Endothelial cell of umbilical vein (primary cell): Measurements from ENCODE around the gene CTNND2. TPM values are rescaled to one million over a fixed set of nuclear protein-coding genes. Genes with fewer than 3 reads are reported as not detected.

Experiments
- BruUV-seq: library from RNA; stranded (reverse); fragments of 400-500 nt; replicated peaks from 2 replicates; lab custom pipeline; 2021; lab: Mats Ljungman, UMichigan
- CTCF ChIA-PET: fragments of 300-600, 350-600 bp; sonication (Branson Sonifier 250); formaldehyde crosslinking; loops from one replicate; lab custom pipeline; 2021; ENCODE audit warnings: antibody characterized with exemption, inconsistent platforms; lab: Charles Lee
- POLR2A ChIA-PET: fragments of 300-600, 350-600 bp; sonication (Branson Sonifier 250); formaldehyde crosslinking; loops from one replicate; lab custom pipeline; 2021; ENCODE audit warnings: antibody characterized with exemption, inconsistent platforms; lab: Charles Lee
- DNase-seq: peaks from one replicate; pipeline ENCODE4 v3.0.0-alpha.2; 2011; ENCODE audit warnings: low read depth, low spot score
- FAIRE-seq: peaks from 2 replicates; lab custom pipeline; 2011; peaks lifted over from hg19 to GRCh38; lab: Jason Lieb, UNC
- H2AFZ ChIP-seq: 2 replicates; pipeline ENCODE4 v1.6.0; 2012; ENCODE audit warnings: low read depth, low read length, control low read depth, inconsistent platforms
- H3K27ac ChIP-seq: 2 replicates; pipeline ENCODE4 v1.5.1; 2011; ENCODE audit warnings: low read depth, mild to moderate bottlenecking, control low read depth, low read length, moderate library complexity; ENCODE audit not compliant: insufficient read depth
- H3K27me3 ChIP-seq, 2 experiments: 2 replicates each; pipeline versions ENCODE4 v1.6.0 to v1.6.1; 2011; ENCODE audit warnings: low read length in 2 of 2, mixed read lengths in 1 of 2; ENCODE audit not compliant: control insufficient read depth in 2 of 2, insufficient read depth in 2 of 2
- H3K36me3 ChIP-seq, 2 experiments: 2 replicates in 1 of 2; 3 replicates in 1 of 2; pipeline ENCODE4 v1.5.1; 2011; ENCODE audit warnings: low read length in 2 of 2, mild to moderate bottlenecking in 1 of 2, moderate library complexity in 1 of 2; ENCODE audit not compliant: control insufficient read depth in 2 of 2, insufficient read depth in 2 of 2; ENCODE audit errors: extremely low read depth in 1 of 2
- H3K4me1 ChIP-seq: 3 replicates; pipeline ENCODE4 v1.5.1; 2011; ENCODE audit warnings: mild to moderate bottlenecking, low read length; ENCODE audit not compliant: control insufficient read depth, insufficient read depth; ENCODE audit errors: extremely low read depth
- H3K4me2 ChIP-seq: 2 replicates; pipeline ENCODE4 v1.6.1; 2011; ENCODE audit warnings: low read length, control low read depth, mixed read lengths; ENCODE audit not compliant: insufficient read depth
- H3K4me3 ChIP-seq, 3 experiments: fragments of 200-600 bp in 1 of 3; sonication (generic), shearing (Covaris generic) in 1 of 3; replicated peaks in 1 of 3; 2 replicates each; pipeline ENCODE4 v1.5.1; 2011 to 2016; ENCODE audit warnings: control low read depth in 3 of 3, low read length in 3 of 3, mild to moderate bottlenecking in 2 of 3, inconsistent platforms in 1 of 3, low read depth in 1 of 3, moderate library complexity in 1 of 3; ENCODE audit not compliant: insufficient read depth in 1 of 3
- H3K79me2 ChIP-seq: 2 replicates; pipeline ENCODE4 v1.6.0; 2012; ENCODE audit warnings: low read length, inconsistent platforms; ENCODE audit not compliant: control insufficient read depth, insufficient read depth
- H3K9ac ChIP-seq: replicated peaks from 2 replicates; pipeline ENCODE3; 2011; ENCODE audit warnings: low read length, control low read depth; ENCODE audit not compliant: insufficient read depth; ENCODE audit errors: extremely low read depth
- H3K9me1 ChIP-seq: replicated peaks from 3 replicates; pipeline ENCODE4 v1.6.0; 2011; ENCODE audit warnings: mild to moderate bottlenecking, low read length; ENCODE audit not compliant: control insufficient read depth, insufficient read depth; ENCODE audit errors: extremely low read depth
- H3K9me3 ChIP-seq: replicated peaks from 2 replicates; pipeline ENCODE4 v1.5.1; 2012; ENCODE audit warnings: low read length, inconsistent platforms; ENCODE audit not compliant: control insufficient read depth, insufficient read depth
- H4K20me1 ChIP-seq: replicated peaks from 2 replicates; pipeline ENCODE3; 2011; ENCODE audit warnings: mild to moderate bottlenecking, low read length; ENCODE audit not compliant: control insufficient read depth, insufficient read depth; ENCODE audit errors: extremely low read depth
- CTCF ChIP-seq, 2 donors: IDR thresholded peaks; 1 replicate in 1 of 2; 2 replicates in 1 of 2; pipeline ENCODE4 v1.5.1; 2011; ENCODE audit warnings: low read length in 2 of 2, mild to moderate bottlenecking in 2 of 2, moderate library complexity in 2 of 2, control low read depth in 1 of 2, inconsistent platforms in 1 of 2, low read depth in 1 of 2; ENCODE audit not compliant: insufficient read depth in 1 of 2; ENCODE audit errors: extremely low read depth in 1 of 2
- EZH2 ChIP-seq: IDR thresholded peaks from 2 replicates; pipeline ENCODE4 v1.6.1; 2012; ENCODE audit warnings: borderline replicate concordance, low read depth, mild to moderate bottlenecking, moderate library complexity, low read length, inconsistent platforms; ENCODE audit not compliant: severe bottlenecking
- FOS ChIP-seq: IDR thresholded peaks from 2 replicates; pipeline ENCODE4 v1.6.1; 2011; ENCODE audit warnings: mild to moderate bottlenecking, low read length, moderate library complexity, borderline replicate concordance; ENCODE audit not compliant: insufficient read depth
- GATA2 ChIP-seq: IDR thresholded peaks from 2 replicates; pipeline ENCODE4 v1.7.0; 2011; ENCODE audit warnings: low read depth, mild to moderate bottlenecking, moderate library complexity, mixed read lengths, low read length; ENCODE audit not compliant: insufficient read length, insufficient read depth
- JUN ChIP-seq: IDR thresholded peaks from 2 replicates; pipeline ENCODE4 v1.6.1; 2011; ENCODE audit warnings: borderline replicate concordance, low read depth; ENCODE audit not compliant: insufficient read length, insufficient read depth
- MAX ChIP-seq: IDR thresholded peaks from 2 replicates; pipeline ENCODE4 v1.6.1; 2011; ENCODE audit not compliant: insufficient read depth, insufficient read length
- MYC ChIP-seq: IDR thresholded peaks from one replicate; pipeline ENCODE4 v1.6.1; 2011; ENCODE audit warnings: mild to moderate bottlenecking, low read depth, low read length
- POLR2A ChIP-seq: IDR thresholded peaks from 2 replicates; pipeline ENCODE4 v1.6.1; 2012; ENCODE audit warnings: low read depth, mild to moderate bottlenecking, control low read depth, low read length
- POLR2AphosphoS5 ChIP-seq: IDR thresholded peaks from 2 replicates; pipeline ENCODE4 v1.6.1; 2012; ENCODE audit warnings: low read depth, mild to moderate bottlenecking, control low read depth, low read length, moderate library complexity; ENCODE audit not compliant: insufficient read depth
- dilution Hi-C: fragments of 300-500 bp; cut with MboI; formaldehyde crosslinking; loops from one replicate; pipeline ENCODE4 v1.15.0; 2019; ENCODE audit warnings: low sequenced_read_pairs; ENCODE audit not compliant: extremely low pct_ligation_motif_present
- intact Hi-C: fragments of 100-400 bp; cut with micrococcal nuclease; formaldehyde crosslinking; loops from one replicate; pipeline ENCODE4 v1.10.0; 2022
- polyA plus RNA-seq, 4 experiments: library from polyadenylated mRNA; depleted of rRNA in 3 of 4; stranded (reverse) in 3 of 4; unstranded in 1 of 4; fragments of >200 nt; gene quantifications; 2 replicates each; pipeline versions ENCODE4 v1.2.1 to v1.2.3, GENCODE V29; 2011 to 2012; ENCODE audit warnings: missing spikeins in 1 of 4
- total RNA-seq: library from RNA; stranded (reverse); gene quantifications from 2 replicates; pipeline ENCODE4 v1.2.3, GENCODE V29; 2021

CTNND2 gene
- total and polyA plus RNA-seq, 2 donors (not counting 3 experiments of a cell fraction or from before 2014, with no cell fraction given): not detected

GRCh38 chr5:11758321-11758720, 145.9 kb downstream of the CTNND2 start:
- Histone ChIP-seq H2AFZ (no peak overlapping the region), H3K9me1 (no peaks in the 10 kb centered on the region), H3K9me3 (no peaks in the 10 kb centered on the region), H3K4me2 (no peak overlapping the region), H3K9ac (no peak overlapping the region), H3K27ac (no peak overlapping the region), H3K36me3 (no peaks in the 10 kb centered on the region), H4K20me1 (no peaks in the 10 kb centered on the region), H3K27me3 (no peaks in the 10 kb centered on the region), H3K4me3 (no peak overlapping the region), H3K4me1 (no peaks in the 10 kb centered on the region), H3K79me2 (no peaks in the 10 kb centered on the region)
- dilution Hi-C loops (no loop called here), intact Hi-C loops (no loop called here)
- FAIRE-seq: no peak
- DNase-seq: no peak
- TF ChIP-seq MYC: no peak
- TF ChIP-seq MAX: no peak
- TF ChIP-seq JUN: no peak
- TF ChIP-seq FOS: no peak
- TF ChIP-seq POLR2A: no peak
- no peak for TF ChIP-seq GATA2
- no peak for TF ChIP-seq CTCF (IDR thresholded peaks at IDR 0.05; ENCODE audit: extremely low read depth in 1 of 2, insufficient read depth in 1 of 2, low read depth in 1 of 2, low read length in 2 of 2)
- no peak for TF ChIP-seq EZH2
- TF ChIP-seq POLR2AphosphoS5: no peak
- ChIA-PET CTCF (no interaction called here), POLR2A (no interaction called here)
- BruUV-seq: no TSS peak
